Measurements from ENCODE around the gene KIDINS220.

The KIDINS220 gene

DNA sequence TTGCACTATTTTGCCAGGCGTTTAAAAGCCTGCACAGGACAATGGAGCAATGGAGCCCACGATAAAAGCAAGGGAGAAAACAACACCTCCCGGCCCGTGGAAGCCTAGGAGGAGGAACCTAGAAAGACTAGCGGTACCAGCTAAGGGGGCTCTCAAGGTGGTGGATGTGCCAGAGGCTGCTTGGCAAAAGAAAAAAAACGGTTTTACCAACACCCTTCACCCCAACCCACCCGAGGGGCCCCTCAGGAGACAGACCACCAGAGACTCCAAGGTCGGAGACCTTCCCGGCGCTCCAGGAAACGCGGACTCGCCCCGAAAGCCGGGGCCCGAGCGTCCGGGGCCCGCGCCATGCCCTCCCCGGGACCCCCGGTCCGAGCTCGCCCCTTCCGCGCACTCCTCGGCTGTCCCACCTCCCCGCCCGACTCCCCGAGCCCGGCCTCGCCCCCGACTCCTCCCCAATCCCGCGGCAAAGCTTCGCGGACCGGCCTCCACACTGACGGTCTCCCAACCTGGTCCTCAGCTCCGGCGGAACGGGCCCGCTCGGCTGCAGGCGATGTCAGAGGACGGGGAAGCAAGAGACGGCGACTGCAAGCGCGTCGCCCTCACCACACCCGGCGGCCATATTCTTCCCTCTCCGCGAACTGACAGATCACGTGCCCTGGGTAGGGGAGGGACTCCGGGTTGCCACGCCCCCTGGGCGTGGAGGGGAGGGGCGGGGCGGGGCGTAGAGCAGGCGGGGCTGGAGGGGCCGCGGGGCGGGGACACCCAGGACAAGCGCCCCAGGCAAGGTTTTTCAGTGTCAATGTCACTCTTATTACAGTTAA is at the start of gene KIDINS220:
TSS of gene KIDINS220 (minus strand) at position 643 of the 824 bp plus-strand sequence. CDS start 10,520 bp downstream, outside the sequence.
- H3K4me3 ChIP-seq (replicated peaks; ENCODE audit: low read depth, low read length): peak within 1 kb of the TSS; percentile 68
- TF ChIP-seq, protein P1, sequence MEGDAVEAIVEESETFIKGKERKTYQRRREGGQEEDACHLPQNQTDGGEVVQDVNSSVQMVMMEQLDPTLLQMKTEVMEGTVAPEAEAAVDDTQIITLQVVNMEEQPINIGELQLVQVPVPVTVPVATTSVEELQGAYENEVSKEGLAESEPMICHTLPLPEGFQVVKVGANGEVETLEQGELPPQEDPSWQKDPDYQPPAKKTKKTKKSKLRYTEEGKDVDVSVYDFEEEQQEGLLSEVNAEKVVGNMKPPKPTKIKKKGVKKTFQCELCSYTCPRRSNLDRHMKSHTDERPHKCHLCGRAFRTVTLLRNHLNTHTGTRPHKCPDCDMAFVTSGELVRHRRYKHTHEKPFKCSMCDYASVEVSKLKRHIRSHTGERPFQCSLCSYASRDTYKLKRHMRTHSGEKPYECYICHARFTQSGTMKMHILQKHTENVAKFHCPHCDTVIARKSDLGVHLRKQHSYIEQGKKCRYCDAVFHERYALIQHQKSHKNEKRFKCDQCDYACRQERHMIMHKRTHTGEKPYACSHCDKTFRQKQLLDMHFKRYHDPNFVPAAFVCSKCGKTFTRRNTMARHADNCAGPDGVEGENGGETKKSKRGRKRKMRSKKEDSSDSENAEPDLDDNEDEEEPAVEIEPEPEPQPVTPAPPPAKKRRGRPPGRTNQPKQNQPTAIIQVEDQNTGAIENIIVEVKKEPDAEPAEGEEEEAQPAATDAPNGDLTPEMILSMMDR (IDR thresholded peaks at IDR 0.05; ENCODE audit: low read depth, low read length, missing control alignments): no peak
- peak; percentile 41 for DNase-seq (ENCODE audit: extremely low read depth, low read depth)

DNA sequence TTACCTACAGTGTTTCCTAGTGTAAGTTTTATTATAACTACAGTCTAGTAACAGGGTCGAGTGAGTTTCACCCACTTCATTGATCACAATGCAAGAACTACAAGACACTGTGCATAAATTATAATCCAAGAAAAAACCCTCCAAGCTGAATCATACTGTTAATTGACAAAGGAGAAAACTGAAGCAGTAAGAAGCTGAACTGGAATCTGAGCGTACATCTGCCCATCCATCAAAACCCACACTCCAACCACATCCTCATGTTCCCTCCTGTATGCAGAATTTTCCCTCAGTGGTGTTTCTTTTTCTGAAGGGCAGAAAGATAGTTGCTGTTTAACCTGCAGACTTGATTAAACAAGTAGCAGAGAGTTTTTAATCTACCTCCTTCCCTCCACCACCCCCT is 49.5 kb upstream of the KIDINS220 start:
- H3K4me3 ChIP-seq (replicated peaks; ENCODE audit: low read depth, low read length): no peak overlapping the region
- DNase-seq (ENCODE audit: extremely low read depth, low read depth): no peak
- TF ChIP-seq, protein P1 (IDR thresholded peaks at IDR 0.05; ENCODE audit: low read depth, low read length, missing control alignments): no peak

GRCh38 chr2:8886202-8886518 is 48.7 kb upstream of the KIDINS220 start:
- H3K4me3 ChIP-seq (replicated peaks; ENCODE audit: low read depth, low read length): no peak overlapping the region
- TF ChIP-seq, protein P1 (IDR thresholded peaks at IDR 0.05; ENCODE audit: low read depth, low read length, missing control alignments): no peak
- DNase-seq (ENCODE audit: extremely low read depth, low read depth): no peak

GRCh38 chr2:8885449-8886201 is 48.2 kb upstream of the KIDINS220 start:
- H3K4me3 ChIP-seq (replicated peaks; ENCODE audit: low read depth, low read length): no peak overlapping the region
- TF ChIP-seq, protein P1 (IDR thresholded peaks at IDR 0.05; ENCODE audit: low read depth, low read length, missing control alignments): no peak
- DNase-seq (ENCODE audit: extremely low read depth, low read depth): no peak

DNA sequence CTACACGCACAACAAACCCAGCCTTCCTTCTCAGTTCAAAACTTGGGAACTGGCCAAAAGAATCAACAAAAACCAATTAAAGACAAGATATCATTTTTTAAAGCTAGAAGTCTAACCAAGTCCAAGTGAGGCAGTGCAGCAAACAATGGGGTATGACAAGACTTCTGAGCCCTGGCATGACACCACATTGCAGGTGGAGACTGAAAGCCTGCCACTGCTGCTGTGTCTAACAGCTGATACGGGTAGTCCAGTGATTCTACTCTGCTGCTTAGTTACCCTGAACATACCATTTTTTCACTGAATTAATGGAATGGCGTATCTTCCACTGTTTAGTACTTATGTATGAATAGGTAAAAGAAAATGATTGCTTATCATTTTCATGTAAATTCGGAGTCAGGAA is 47.4 kb upstream of the KIDINS220 start:
- TF ChIP-seq, protein P1 (IDR thresholded peaks at IDR 0.05; ENCODE audit: low read depth, low read length, missing control alignments): no peak
- DNase-seq (ENCODE audit: extremely low read depth, low read depth): no peak

DNA sequence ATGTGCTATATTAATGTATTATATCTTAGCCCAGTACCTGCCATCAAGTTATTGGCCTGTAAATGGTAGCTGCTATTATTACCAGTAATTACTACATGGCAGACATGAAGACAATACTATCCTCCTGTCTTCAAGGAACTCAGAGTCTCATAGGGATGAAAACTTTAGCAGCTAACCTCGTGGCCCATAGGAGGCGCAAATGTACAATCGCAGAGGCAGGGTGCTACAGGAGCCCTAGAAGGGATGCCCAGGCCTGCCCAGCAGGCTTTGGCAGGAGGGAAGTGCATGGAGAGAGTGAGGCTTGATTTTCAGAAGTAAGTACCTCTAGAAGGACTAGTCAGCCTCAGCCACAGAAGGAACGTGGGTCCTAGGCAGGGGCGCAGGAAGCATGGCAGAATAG is 44.7 kb upstream of the KIDINS220 start:
- no peak overlapping the region for H3K4me3 ChIP-seq (replicated peaks; ENCODE audit: low read depth, low read length)
- TF ChIP-seq, protein P1 (IDR thresholded peaks at IDR 0.05; ENCODE audit: low read depth, low read length, missing control alignments): peak; percentile 51
- DNase-seq (ENCODE audit: extremely low read depth, low read depth): no peak

More for the DNA sequence above, 47.4 kb upstream of the KIDINS220 start:
- no peak overlapping the region for H3K4me3 ChIP-seq (replicated peaks; ENCODE audit: low read depth, low read length)
